WI38 (cell line): ENCODE results near the gene SLC12A1.

Source experiments
- H3K4me3 ChIP-seq: 2 replicates; pipeline ENCODE4 v1.5.1; 2011; ENCODE audit warnings: low read depth, mild to moderate bottlenecking, control low read depth, low read length
- CTCF ChIP-seq: IDR thresholded peaks from 2 replicates; pipeline ENCODE4 v1.5.1; 2012; ENCODE audit warnings: low read depth, mild to moderate bottlenecking, control low read depth, low read length

The SLC12A1 gene

DNA sequence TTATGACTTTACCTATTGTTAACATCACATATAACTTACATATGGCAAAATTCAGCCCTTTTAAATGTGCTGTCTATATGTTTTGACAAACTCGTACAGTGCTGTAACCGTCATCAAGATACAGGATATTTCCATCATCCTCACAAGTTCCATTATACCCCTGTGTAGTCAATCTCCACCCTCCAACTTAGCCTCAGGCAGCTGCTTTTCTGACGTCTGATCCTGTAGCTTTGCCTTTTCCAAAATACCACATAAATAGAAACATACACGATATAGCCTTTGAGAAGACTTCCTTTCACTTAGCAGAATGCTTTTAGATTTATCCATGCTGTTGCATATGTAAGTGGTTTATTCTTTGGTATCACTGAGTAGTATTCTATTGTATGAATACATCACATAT, 47.1 kb downstream of the SLC12A1 start:
- no peak overlapping the region for H3K4me3 ChIP-seq
- TF ChIP-seq CTCF, result no peak

DNA sequence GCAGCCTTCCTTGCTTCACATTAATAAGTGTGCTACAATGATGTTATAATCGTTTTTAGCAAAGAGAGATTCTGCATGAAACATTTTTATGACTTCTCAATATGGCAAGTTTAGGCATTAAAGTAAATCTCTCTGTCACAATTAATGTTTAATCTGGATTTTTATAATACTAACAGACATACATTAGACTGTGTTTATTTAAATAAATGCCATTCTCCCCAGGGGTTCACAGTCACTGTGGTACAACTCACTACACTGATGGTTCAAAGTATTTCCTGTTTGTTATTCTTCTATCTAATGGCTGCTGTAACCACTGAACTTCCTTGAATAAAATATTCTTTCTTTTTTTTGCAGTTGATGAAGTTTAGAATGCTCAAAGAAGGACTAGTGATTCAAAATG, 59.0 kb downstream of the SLC12A1 start:
- H3K4me3 ChIP-seq, result no peak overlapping the region
- TF ChIP-seq CTCF, result no peak

GRCh38 chr15:48266024-48266689, 60.1 kb downstream of the SLC12A1 start:
- no peak for TF ChIP-seq CTCF
- no peak overlapping the region for H3K4me3 ChIP-seq

- no peak for TF ChIP-seq CTCF
Measured at GRCh38 chr15:48267766-48268165, 61.7 kb downstream of the SLC12A1 start.

DNA sequence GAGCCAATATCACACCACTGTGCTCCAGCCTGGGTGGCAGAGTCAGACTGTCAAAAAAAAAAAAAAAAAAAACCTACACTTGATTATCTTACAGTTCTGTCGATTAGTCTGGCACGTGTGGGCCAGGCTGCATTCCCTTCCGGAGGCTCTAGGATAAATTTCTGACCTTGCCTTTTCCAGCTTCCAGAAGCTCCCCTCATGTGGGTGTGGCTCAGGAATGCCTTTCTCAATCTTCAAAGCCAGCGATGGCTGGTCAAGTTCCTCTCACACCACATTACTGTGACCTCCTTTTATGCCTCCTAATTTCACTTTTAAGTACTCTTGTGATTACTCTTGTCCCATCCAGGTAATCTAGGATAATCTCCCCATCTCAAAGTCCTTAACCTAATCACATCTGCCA, 66.9 kb downstream of the SLC12A1 start:
- no peak overlapping the region for H3K4me3 ChIP-seq
- no peak for TF ChIP-seq CTCF

More at GRCh38 chr15:48267766-48268165, 61.7 kb downstream of the SLC12A1 start:
- no peak overlapping the region for H3K4me3 ChIP-seq

- no peak overlapping the region for H3K4me3 ChIP-seq
- TF ChIP-seq CTCF, result no peak
Measured at GRCh38 chr15:48278666-48279065, 72.6 kb downstream of the SLC12A1 start.

DNA sequence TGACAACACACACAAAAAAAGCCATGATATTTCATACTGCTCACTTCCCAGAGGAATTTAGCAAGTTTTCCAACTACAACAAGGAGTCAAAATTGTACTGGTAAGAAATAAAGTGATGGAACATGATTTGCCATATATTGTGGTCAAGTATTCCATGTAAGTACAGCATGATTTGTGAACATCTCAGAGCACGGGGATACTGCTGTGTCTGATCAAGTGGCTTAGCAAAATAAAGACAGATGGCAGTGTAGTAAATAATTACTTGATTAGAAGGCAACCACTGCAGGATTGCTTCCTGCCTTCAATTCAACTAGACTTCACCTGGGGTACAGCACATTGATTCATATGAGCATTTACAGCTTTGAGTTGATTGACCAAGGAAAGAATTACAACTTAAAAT, 73.5 kb downstream of the SLC12A1 start:
- no peak overlapping the region for H3K4me3 ChIP-seq
- no peak for TF ChIP-seq CTCF
